ENCODE data around the gene VEGFA. TPM values are rescaled to one million over a fixed set of nuclear protein-coding genes. Genes with fewer than 3 reads are reported as not detected.
A peak's percentile ranks its signal among the peaks of the same experiment; 100 is the strongest.

Gene VEGFA
- polyA plus RNA-seq, 1 experiment = 189 TPM

- Histone ChIP-seq H3K27ac (ENCODE audit: low read depth, low read length) (no peak overlapping the region), H3K27me3 (ENCODE audit: control insufficient read depth, insufficient read depth, low read length) (no peaks in the 10 kb centered on the region), H3K4me3 (ENCODE audit: low read depth, low read length) (peak overlapping the region; percentile 96), H3K9me3 (ENCODE audit: control insufficient read depth, insufficient read depth, low read length) (no peaks in the 10 kb centered on the region; the same call in 1 of the 2 replicates)
- no peak for DNase-seq (ENCODE audit: low read depth, low spot score)
- CTCF ChIA-PET = interaction anchor here (0.5 to 3.8 kb wide), 58 partner anchors 9 to 305 kb away, joined by 3 to 37 read pairs (median 4); partner anchors contain the start of gene MRPS18A
- POLR2A ChIA-PET = interaction anchor here (0.5 kb wide), 1 partner anchor 451 kb away, joined by 4 read pairs; no protein-coding TSS in a partner anchor
- no peak for TF ChIP-seq CTCF (IDR thresholded peaks at IDR 0.05; ENCODE audit: low read depth, low read length)
Measured at GRCh38 chr6:43773980-43774775, 4.2 kb downstream of the VEGFA start.

- Histone ChIP-seq H3K27ac (ENCODE audit: low read depth, low read length) (peak overlapping the region; percentile 39), H3K9me3 (ENCODE audit: control insufficient read depth, insufficient read depth, low read length) (no peaks in the 10 kb centered on the region; the same call in 1 of the 2 replicates), H3K4me3 (ENCODE audit: low read depth, low read length) (peak overlapping the region; percentile 96), H3K27me3 (ENCODE audit: control insufficient read depth, insufficient read depth, low read length) (no peaks in the 10 kb centered on the region)
- CTCF ChIA-PET = interaction anchor here (0.6 to 3.8 kb wide), 43 partner anchors 8 to 304 kb away, joined by 3 to 37 read pairs (median 4); partner anchors contain the start of gene MRPS18A
- TF ChIP-seq CTCF (IDR thresholded peaks at IDR 0.05; ENCODE audit: low read depth, low read length) = peak; percentile 94
- DNase-seq (ENCODE audit: low read depth, low spot score) = no peak
- POLR2A ChIA-PET = no interaction called here
Measured at GRCh38 chr6:43774776-43775534, 4.9 kb downstream of the VEGFA start.

DNA sequence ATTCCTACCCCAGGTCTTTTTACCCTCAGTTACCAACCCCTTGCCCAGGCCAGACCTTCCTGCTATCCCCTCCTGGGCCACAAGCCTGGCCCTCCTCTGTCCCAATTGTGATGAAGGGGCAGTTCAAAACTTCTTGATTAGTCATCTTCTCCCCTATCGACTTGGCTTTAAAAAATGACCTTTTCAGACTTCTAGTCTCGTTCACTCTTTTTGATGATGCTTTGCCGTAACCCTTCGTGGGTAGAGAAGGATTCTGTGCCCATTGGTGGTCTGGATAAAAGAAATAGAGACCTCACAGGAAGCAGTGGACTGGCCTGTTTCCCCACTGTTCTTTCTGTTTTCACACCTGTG lies 5.5 kb downstream of the VEGFA start:
- CTCF ChIA-PET = interaction anchor here (0.6 to 3.8 kb wide), 4 partner anchors 11 to 303 kb away, joined by 3 to 37 read pairs (median 10); no protein-coding TSS in a partner anchor
- Histone ChIP-seq H3K27me3 (ENCODE audit: control insufficient read depth, insufficient read depth, low read length) (no peaks in the 10 kb centered on the region), H3K4me3 (ENCODE audit: low read depth, low read length) (peak overlapping the region; percentile 96; the same call in 1 of the 2 replicates), H3K27ac (ENCODE audit: low read depth, low read length) (no peak overlapping the region), H3K9me3 (ENCODE audit: control insufficient read depth, insufficient read depth, low read length) (no peaks in the 10 kb centered on the region; the same call in 1 of the 2 replicates)
- POLR2A ChIA-PET = no interaction called here
- DNase-seq (ENCODE audit: low read depth, low spot score) = no peak
- no peak for TF ChIP-seq CTCF (IDR thresholded peaks at IDR 0.05; ENCODE audit: low read depth, low read length)

DNA sequence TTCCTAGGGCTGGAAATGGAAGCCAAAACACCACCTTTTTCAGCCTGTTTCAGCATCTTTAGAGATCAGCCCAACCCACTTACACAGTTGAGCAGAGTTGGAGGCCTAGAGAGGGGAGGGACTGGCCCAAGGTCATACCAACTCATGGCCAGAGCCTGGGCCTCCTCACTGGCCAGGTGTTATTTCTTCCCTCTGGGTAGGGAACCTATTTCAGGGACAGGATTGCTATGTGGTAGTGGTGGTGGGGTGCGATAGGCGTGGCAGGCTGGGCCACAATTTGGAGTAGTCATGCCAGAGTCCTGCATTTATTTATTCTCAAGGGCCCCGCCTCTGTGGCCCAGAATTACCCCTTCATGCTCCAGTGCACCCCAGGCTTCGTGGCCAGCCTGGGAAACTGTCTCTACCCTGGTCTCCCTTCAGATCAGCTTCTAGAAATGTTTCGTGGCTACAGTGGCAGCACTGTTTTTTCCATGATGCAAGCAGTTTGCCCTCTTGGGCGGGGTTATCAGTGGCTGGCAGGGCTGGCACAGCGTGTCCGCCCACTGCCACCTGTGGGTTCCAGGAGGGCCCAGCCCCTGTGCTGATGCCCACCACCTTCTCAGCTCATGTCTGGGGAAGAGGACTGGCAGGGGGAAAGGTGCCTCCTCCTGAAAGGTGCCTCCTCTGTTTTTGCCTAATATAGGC lies 6.2 kb downstream of the VEGFA start:
- no peak overlapping the region for H3K27ac ChIP-seq (ENCODE audit: low read depth, low read length)

More for the DNA sequence above, 6.2 kb downstream of the VEGFA start:
- no peaks in the 10 kb centered on the region for H3K27me3 ChIP-seq (ENCODE audit: control insufficient read depth, insufficient read depth, low read length)
- no peaks in the 10 kb centered on the region; the same call in 1 of the 2 replicates for H3K9me3 ChIP-seq (ENCODE audit: control insufficient read depth, insufficient read depth, low read length)
- no peak for DNase-seq (ENCODE audit: low read depth, low spot score)
- no peak overlapping the region for H3K4me3 ChIP-seq (ENCODE audit: low read depth, low read length)
- POLR2A ChIA-PET = no interaction called here
- CTCF ChIA-PET = interaction anchor here (1.1 to 2.3 kb wide), 6 partner anchors 10 to 303 kb away, joined by 3 to 13 read pairs (median 5); no protein-coding TSS in a partner anchor
- TF ChIP-seq CTCF (IDR thresholded peaks at IDR 0.05; ENCODE audit: low read depth, low read length) = no peak

All from AG04450 (cell line).